Naive thymus-derived CD8-positive, alpha-beta T cell (primary cell): ENCODE results near the gene FBXO10. TPM values are rescaled to one million over a fixed set of nuclear protein-coding genes. Genes with fewer than 3 reads are reported as not detected.

Source experiments
- ATAC-seq, 2 donors: fragments of 150-1000 bp; cut with Tn5 transposase in 1 of 2; sonication (Bioruptor Pico), chemical (Tn5 transposase) in 1 of 2; 1 replicate in 1 of 2; 2 replicates in 1 of 2; pipeline ENCODE4 v1.10.0; 2021; ENCODE audit warnings: mild to moderate bottlenecking in 2 of 2, moderate library complexity in 2 of 2
- POLR2A ChIA-PET: fragments of 350-600 bp; sonication (Branson Sonifier 250); formaldehyde crosslinking; loops from one replicate; lab custom pipeline; 2021; ENCODE audit warnings: antibody characterized with exemption; lab: Charles Lee
- DNase-seq, 10 donors: peaks; one replicate each; pipeline versions ENCODE4 v3.0.0 to v3.0.0-alpha.2; 2020 to 2022
- H3K27ac Mint-ChIP-seq, 10 donors: one replicate each; pipeline ENCODE4 v1.8.0; 2020 to 2022; ENCODE audit warnings: mild to moderate bottlenecking in 10 of 10, mixed read lengths in 10 of 10, moderate library complexity in 4 of 10, inconsistent platforms in 1 of 10
- H3K27me3 Mint-ChIP-seq, 5 donors: one replicate each; pipeline ENCODE4 v1.8.0; 2021 to 2022; ENCODE audit warnings: mixed read lengths in 5 of 5
- H3K36me3 Mint-ChIP-seq, 3 donors: one replicate each; pipeline ENCODE4 v1.8.0; 2020 to 2022; ENCODE audit warnings: mixed read lengths in 3 of 3, mild to moderate bottlenecking in 2 of 3, inconsistent platforms in 1 of 3
- H3K4me1 Mint-ChIP-seq, 4 donors: one replicate each; pipeline ENCODE4 v1.8.0; 2021 to 2022; ENCODE audit warnings: mixed read lengths in 4 of 4
- H3K4me3 Mint-ChIP-seq, 10 donors: one replicate each; pipeline ENCODE4 v1.8.0; 2020 to 2022; ENCODE audit warnings: mild to moderate bottlenecking in 10 of 10, mixed read lengths in 10 of 10, moderate library complexity in 6 of 10, inconsistent platforms in 1 of 10
- H3K9me3 Mint-ChIP-seq, 9 donors: one replicate each; pipeline ENCODE4 v1.8.0; 2020 to 2022; ENCODE audit warnings: mixed read lengths in 9 of 9, mild to moderate bottlenecking in 3 of 9, inconsistent platforms in 1 of 9, moderate library complexity in 1 of 9
- polyA plus RNA-seq, 3 donors: library from polyadenylated mRNA; unstranded; fragments of 300-500 nt; fragmentation: Illumina TruSeq; gene quantifications; one replicate each; pipeline ENCODE4 v1.2.3, GENCODE V29; 2021
- total RNA-seq, 8 experiments: library from RNA in 2 of 8; stranded (reverse) in 2 of 8; gene quantifications; one replicate each; pipeline ENCODE4 v1.2.3 and lab custom pipeline; 2021 to 2026

Gene FBXO10
- total RNA-seq (1 to 10 TPM; 1.7 to 2.4 TPM), polyA plus RNA-seq (under 1 TPM; 0.20 to 0.77 (median 0.40) TPM), total RNA-seq (lab: John Stamatoyannopoulos, UW) (0 to 1.2 (median 0.77) reads per million in 6 experiments)

DNA sequence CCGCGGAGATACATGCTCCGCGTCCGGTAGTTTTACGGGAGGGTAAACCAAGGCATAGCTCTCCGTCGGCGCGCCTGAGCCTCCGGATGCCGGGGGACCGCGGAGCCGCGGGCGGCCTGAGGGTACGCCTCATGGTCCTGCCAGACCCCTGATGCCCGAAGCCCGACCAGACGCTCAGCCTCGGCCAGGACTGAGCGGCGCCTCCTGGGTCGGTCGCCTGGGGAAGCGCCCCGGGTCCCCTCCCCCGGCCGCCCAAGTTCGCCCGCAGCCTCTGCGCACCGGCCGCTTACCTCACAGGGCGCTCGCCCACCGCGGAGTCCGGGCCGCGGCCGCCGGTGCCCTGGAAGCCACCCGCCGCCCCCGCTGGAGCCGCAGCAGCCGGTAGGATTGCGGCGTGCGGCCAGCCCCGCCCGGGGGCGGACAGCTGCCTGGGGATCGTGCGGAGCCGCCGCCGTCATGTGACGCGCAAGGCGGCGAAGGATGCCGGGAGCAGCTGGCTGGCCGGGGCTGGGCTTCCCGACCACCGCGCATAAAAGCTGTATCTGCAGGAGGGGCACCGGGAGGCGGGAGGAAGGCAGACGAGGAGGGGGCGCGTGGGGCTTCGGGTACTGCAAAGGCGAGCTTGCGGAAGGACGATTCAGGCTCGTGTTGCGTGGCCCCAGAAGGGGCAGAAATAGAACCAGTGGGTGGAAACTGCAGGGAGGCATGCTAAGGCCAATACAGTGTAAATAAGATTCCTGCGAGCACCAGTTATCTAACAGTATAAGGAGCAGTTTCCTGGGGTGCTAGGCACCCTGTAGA, at the start of gene FBXO10:
FBXO10 (minus strand) TSS at position 460 of the 801 bp plus-strand sequence. CDS start 34,612 bp downstream, outside the sequence.
- H3K27ac Mint-ChIP-seq = peak within 1 kb of the TSS in 8 of 10 donors; percentile 36 to 90 (median 75)
- H3K36me3 Mint-ChIP-seq = peaks cover 0 to 13% (median 0%) of the 10 kb centered on the region in 3 donors
- ATAC-seq = peak; percentile 83
- peak in 8 of 10 donors; percentile 8 to 42 (median 33) for DNase-seq
- peaks cover 0 to 2% (median 0%) of the 10 kb centered on the region in 5 donors for H3K27me3 Mint-ChIP-seq
- H3K9me3 Mint-ChIP-seq = no peaks in the 10 kb centered on the region
- H3K4me3 Mint-ChIP-seq = peak within 1 kb of the TSS; percentile 85 to 94 (median 90)
- POLR2A ChIA-PET = interaction anchor here (1.0 to 2.3 kb wide), 4 partner anchors 10 to 110 kb away, joined by 3 to 10 read pairs (median 4); partner anchors contain the start of gene TOMM5
- peaks cover 9 to 31% (median 21%) of the 10 kb centered on the region in 4 donors for H3K4me1 Mint-ChIP-seq

DNA sequence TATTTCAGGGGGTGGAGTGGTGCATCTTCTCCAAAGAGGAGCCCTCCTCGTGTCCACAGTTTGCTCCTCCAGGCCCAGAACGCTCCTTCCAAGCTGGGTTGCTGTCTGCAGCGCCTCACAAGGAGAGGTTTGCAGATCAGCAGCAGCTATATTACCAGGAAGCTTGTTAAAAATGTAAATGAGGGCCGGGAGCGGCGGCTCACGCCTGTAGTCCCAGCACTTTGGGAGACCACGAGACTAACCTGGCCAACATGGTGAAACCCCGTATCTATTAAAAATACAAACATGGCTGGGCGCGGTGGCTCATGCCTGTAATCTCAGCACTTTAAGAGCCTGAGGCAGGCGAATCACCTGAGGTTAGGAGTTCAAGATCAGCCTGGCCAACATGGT, 49.6 kb upstream of the FBXO10 start:
- H3K4me3 Mint-ChIP-seq = no peak overlapping the region
- POLR2A ChIA-PET = no interaction called here
- H3K27me3 Mint-ChIP-seq = peaks cover 0 to 2% (median 0%) of the 10 kb centered on the region in 5 donors
- H3K9me3 Mint-ChIP-seq = no peaks in the 10 kb centered on the region
- no peaks in the 10 kb centered on the region for H3K4me1 Mint-ChIP-seq
- ATAC-seq = no peak
- no peak for DNase-seq
- no peak overlapping the region for H3K27ac Mint-ChIP-seq
- no peaks in the 10 kb centered on the region for H3K36me3 Mint-ChIP-seq

DNA sequence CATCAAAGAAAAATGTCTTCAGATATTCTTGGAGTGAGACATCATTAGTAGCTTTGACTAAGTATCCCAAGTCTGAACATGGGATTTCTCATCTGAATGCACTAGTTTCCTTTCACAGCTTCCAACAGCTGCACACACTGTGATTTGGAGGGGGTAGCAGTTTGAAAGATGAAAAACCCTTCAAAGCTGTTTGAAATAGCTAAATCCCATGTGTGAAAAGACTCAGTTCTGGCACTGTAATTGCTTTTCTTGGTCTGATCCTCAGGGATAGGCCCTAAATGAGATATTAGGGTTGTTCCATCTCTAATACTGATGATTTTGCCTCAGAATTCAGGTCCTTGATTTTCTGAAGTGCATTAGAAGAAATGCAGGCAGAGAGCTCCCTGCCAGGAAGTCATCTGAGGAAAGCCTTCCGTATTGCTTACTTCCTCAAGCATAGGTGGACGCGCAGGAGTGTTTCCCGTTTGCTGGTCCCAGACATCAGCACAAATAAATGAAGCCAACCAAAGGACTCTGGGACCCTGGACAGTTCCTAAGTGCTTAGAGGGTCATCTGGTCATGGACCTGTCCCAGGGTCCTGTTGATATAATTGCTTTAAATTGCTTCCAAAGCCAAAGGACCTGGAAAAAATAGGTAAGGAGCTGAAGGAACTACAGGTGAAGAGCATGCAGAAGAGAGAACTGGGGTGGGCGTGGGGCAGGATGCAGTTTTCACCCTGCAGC, 49.0 kb upstream of the FBXO10 start:
- no peaks in the 10 kb centered on the region for H3K4me1 Mint-ChIP-seq
- no peaks in the 10 kb centered on the region for H3K9me3 Mint-ChIP-seq
- ATAC-seq (no peak), DNase-seq (no peak)
- no peak overlapping the region for H3K4me3 Mint-ChIP-seq
- no peaks in the 10 kb centered on the region for H3K36me3 Mint-ChIP-seq
- H3K27ac Mint-ChIP-seq = no peak overlapping the region
- POLR2A ChIA-PET = no interaction called here
- H3K27me3 Mint-ChIP-seq = peaks cover 0 to 2% (median 0%) of the 10 kb centered on the region in 5 donors

DNA sequence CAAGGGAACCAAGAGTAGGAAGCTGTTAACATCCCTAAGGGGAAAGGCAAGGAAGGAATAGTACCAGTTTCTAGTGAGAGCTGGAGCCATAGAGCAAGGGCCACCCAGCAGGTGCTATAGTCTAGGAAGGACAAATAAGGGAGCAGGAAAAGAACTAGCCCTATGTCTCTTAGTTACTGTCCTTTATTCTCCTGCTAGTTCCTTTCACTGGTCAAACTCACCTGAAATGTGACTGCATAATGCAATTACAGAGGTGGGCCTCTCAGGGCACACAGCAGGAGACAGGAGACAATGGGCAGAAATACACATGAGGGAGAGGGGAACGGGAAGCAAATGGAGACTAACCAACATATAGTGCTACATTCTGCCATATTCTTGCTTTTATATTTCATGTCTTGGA, 47.9 kb upstream of the FBXO10 start:
- ATAC-seq (no peak), DNase-seq (no peak)
- Mint-ChIP-seq H3K27me3 (peaks cover 0 to 2% (median 0%) of the 10 kb centered on the region in 5 donors), H3K27ac (no peak overlapping the region), H3K36me3 (no peaks in the 10 kb centered on the region), H3K4me1 (no peaks in the 10 kb centered on the region), H3K9me3 (no peaks in the 10 kb centered on the region), H3K4me3 (no peak overlapping the region)
- POLR2A ChIA-PET = no interaction called here

GRCh38 chr9:37623267-37623666, 47.1 kb upstream of the FBXO10 start:
- Mint-ChIP-seq H3K27me3 (peaks cover 0 to 5% (median 2%) of the 10 kb centered on the region in 5 donors), H3K9me3 (no peaks in the 10 kb centered on the region), H3K4me1 (no peaks in the 10 kb centered on the region), H3K27ac (no peak overlapping the region), H3K4me3 (no peak overlapping the region), H3K36me3 (no peaks in the 10 kb centered on the region)
- ATAC-seq (no peak), DNase-seq (no peak)
- POLR2A ChIA-PET = no interaction called here

GRCh38 chr9:37622462-37622861, 46.3 kb upstream of the FBXO10 start:
- H3K36me3 Mint-ChIP-seq = no peaks in the 10 kb centered on the region
- no peak overlapping the region for H3K4me3 Mint-ChIP-seq
- ATAC-seq (no peak), DNase-seq (no peak)
- POLR2A ChIA-PET = no interaction called here
- no peaks in the 10 kb centered on the region for H3K4me1 Mint-ChIP-seq
- H3K27ac Mint-ChIP-seq = no peak overlapping the region
- H3K27me3 Mint-ChIP-seq = peaks cover 0 to 5% (median 2%) of the 10 kb centered on the region in 5 donors
- no peaks in the 10 kb centered on the region for H3K9me3 Mint-ChIP-seq

DNA sequence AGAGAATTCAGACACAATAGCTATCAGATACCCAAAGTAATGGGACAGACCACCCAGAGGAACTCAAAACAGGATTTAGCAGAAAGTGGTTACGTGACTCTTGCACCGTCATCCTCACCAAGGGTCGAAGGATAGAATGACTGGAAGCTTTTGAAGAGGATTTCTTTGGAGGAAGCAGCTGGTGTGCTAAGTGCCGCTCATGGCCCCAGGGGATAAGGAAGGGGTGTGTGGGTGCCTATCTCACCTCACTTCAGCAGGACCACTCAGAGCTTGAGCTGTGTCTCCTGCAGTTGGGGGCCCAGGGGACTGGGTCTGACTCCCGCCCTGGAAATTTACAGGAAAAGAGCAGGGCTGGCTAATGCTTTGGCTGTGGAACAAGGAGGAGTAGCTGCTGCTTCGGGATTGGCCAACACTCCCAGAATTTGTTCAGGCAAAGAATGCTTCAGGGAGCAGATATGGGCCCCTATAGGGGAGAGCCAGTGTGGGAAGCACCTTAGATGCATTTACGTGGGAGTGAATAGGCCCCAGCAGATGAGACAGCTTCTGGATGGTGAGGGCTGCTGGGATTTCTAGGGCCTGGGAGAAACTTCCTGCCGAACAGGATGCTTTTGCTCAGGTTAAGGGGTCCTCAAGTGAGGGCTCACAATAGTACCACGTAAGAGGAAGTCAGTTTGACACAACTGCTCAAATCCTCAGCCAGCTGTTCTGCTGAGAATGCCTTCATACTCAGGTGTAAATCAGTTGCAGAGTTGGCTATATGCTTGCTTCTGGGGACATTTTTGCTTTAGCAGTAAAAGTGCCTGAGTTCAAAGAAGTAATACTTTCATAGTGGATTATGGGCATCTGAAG, 45.3 kb upstream of the FBXO10 start:
- POLR2A ChIA-PET = no interaction called here
- no peak for DNase-seq
- no peak for ATAC-seq
- Mint-ChIP-seq H3K9me3 (no peaks in the 10 kb centered on the region), H3K4me1 (no peaks in the 10 kb centered on the region), H3K4me3 (no peak overlapping the region), H3K36me3 (no peaks in the 10 kb centered on the region), H3K27me3 (peaks cover 0 to 5% (median 2%) of the 10 kb centered on the region in 5 donors), H3K27ac (no peak overlapping the region)

- Mint-ChIP-seq H3K27ac (no peak overlapping the region), H3K27me3 (peaks cover 0 to 5% (median 2%) of the 10 kb centered on the region in 5 donors), H3K4me3 (no peak overlapping the region), H3K4me1 (no peaks in the 10 kb centered on the region), H3K9me3 (no peaks in the 10 kb centered on the region), H3K36me3 (no peaks in the 10 kb centered on the region)
- no peak for DNase-seq
- no peak for ATAC-seq
- POLR2A ChIA-PET = no interaction called here
Measured at GRCh38 chr9:37620396-37620795, 44.2 kb upstream of the FBXO10 start.

- POLR2A ChIA-PET = no interaction called here
- ATAC-seq (no peak), DNase-seq (no peak)
- Mint-ChIP-seq H3K4me3 (no peak overlapping the region), H3K27me3 (peaks cover 0 to 5% (median 2%) of the 10 kb centered on the region in 5 donors), H3K27ac (no peak overlapping the region), H3K9me3 (no peaks in the 10 kb centered on the region), H3K36me3 (no peaks in the 10 kb centered on the region), H3K4me1 (no peaks in the 10 kb centered on the region)
Measured at GRCh38 chr9:37619806-37620205, 43.6 kb upstream of the FBXO10 start.

DNA sequence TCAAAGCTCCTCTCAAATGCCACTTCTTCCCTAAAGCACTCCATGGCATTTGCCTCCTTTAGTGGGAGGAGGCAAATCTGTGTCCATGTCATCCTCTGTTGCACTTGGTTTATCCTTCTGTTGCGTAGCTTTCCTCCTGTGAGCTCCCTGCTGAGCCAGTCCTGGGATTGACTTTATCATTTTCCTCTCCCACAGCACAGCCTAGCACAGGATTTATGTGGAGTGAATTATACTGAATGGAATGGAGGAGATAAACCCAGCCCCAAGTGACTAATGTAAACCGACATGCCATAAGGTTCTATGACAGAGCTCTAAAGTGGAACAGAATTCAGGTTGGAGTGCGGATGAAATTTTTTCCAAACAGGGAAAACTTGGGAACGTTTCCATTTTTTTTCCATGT, 42.6 kb upstream of the FBXO10 start:
- Mint-ChIP-seq H3K36me3 (no peaks in the 10 kb centered on the region), H3K4me1 (no peaks in the 10 kb centered on the region), H3K27me3 (peaks cover 0 to 9% (median 3%) of the 10 kb centered on the region in 5 donors), H3K9me3 (no peaks in the 10 kb centered on the region), H3K4me3 (no peak overlapping the region), H3K27ac (no peak overlapping the region)
- no peak for ATAC-seq
- POLR2A ChIA-PET = no interaction called here
- DNase-seq = no peak

GRCh38 chr9:37617832-37618231, 41.7 kb upstream of the FBXO10 start:
- peaks cover 0 to 10% (median 5%) of the 10 kb centered on the region in 5 donors for H3K27me3 Mint-ChIP-seq
- H3K36me3 Mint-ChIP-seq = no peaks in the 10 kb centered on the region
- ATAC-seq (no peak), DNase-seq (no peak)
- no peaks in the 10 kb centered on the region for H3K9me3 Mint-ChIP-seq
- H3K27ac Mint-ChIP-seq = no peak overlapping the region
- no peaks in the 10 kb centered on the region for H3K4me1 Mint-ChIP-seq
- no peak overlapping the region for H3K4me3 Mint-ChIP-seq
- POLR2A ChIA-PET = no interaction called here

GRCh38 chr9:37617161-37617560, 41.0 kb upstream of the FBXO10 start:
- POLR2A ChIA-PET = no interaction called here
- DNase-seq (no peak), ATAC-seq (no peak)
- no peaks in the 10 kb centered on the region for H3K36me3 Mint-ChIP-seq
- no peak overlapping the region for H3K4me3 Mint-ChIP-seq
- H3K27me3 Mint-ChIP-seq = peaks cover 0 to 12% (median 7%) of the 10 kb centered on the region in 5 donors
- no peaks in the 10 kb centered on the region for H3K9me3 Mint-ChIP-seq
- H3K4me1 Mint-ChIP-seq = no peaks in the 10 kb centered on the region
- no peak overlapping the region for H3K27ac Mint-ChIP-seq
